ENCODE data around the gene NFE2L3.
"Not testable (repeated sequence)": the region's sequence is repeated elsewhere in the genome, so short reads cannot be mapped to it uniquely, and the experiment has no call there.

The NFE2L3 gene

GRCh38 chr7:26168458-26169023 lies 16.5 kb downstream of the NFE2L3 start:
- no peak for DNase-seq (ENCODE audit: low read depth)

GRCh38 chr7:26169271-26169670 lies 17.3 kb downstream of the NFE2L3 start:
- no peak for DNase-seq (ENCODE audit: low read depth)

- no peak for DNase-seq (ENCODE audit: low read depth)
Measured at GRCh38 chr7:26170663-26171062, 18.7 kb downstream of the NFE2L3 start.

GRCh38 chr7:26171601-26172000 lies 19.6 kb downstream of the NFE2L3 start:
- DNase-seq (ENCODE audit: low read depth) = no peak

- DNase-seq (ENCODE audit: low read depth) = no peak
Measured at GRCh38 chr7:26172048-26172447, 20.1 kb downstream of the NFE2L3 start.

GRCh38 chr7:26175903-26176302 lies 23.9 kb downstream of the NFE2L3 start:
- not testable (repeated sequence) for DNase-seq (ENCODE audit: low read depth)

GRCh38 chr7:26176696-26177095 lies 24.7 kb downstream of the NFE2L3 start:
- not testable (repeated sequence) for DNase-seq (ENCODE audit: low read depth)

- not testable (repeated sequence) for DNase-seq (ENCODE audit: low read depth)
Measured at GRCh38 chr7:26177269-26177668, 25.3 kb downstream of the NFE2L3 start.

- no peak for DNase-seq (ENCODE audit: low read depth)
Measured at GRCh38 chr7:26178272-26178960, 26.4 kb downstream of the NFE2L3 start.

- no peak for DNase-seq (ENCODE audit: low read depth)
Measured at GRCh38 chr7:26179422-26179821, 27.4 kb downstream of the NFE2L3 start.

- no peak for DNase-seq (ENCODE audit: low read depth)
Measured at GRCh38 chr7:26179826-26180497, 28.0 kb downstream of the NFE2L3 start.

GRCh38 chr7:26180792-26181198 lies 28.8 kb downstream of the NFE2L3 start:
- DNase-seq (ENCODE audit: low read depth) = no peak

GRCh38 chr7:26181474-26182227 lies 29.7 kb downstream of the NFE2L3 start:
- DNase-seq (ENCODE audit: low read depth) = no peak

GRCh38 chr7:26182283-26182682 lies 30.3 kb downstream of the NFE2L3 start:
- DNase-seq (ENCODE audit: low read depth) = no peak

- no peak for DNase-seq (ENCODE audit: low read depth)
Measured at GRCh38 chr7:26182706-26183105, 30.7 kb downstream of the NFE2L3 start.

- DNase-seq (ENCODE audit: low read depth) = no peak
Measured at GRCh38 chr7:26183545-26184280, 31.7 kb downstream of the NFE2L3 start.

GRCh38 chr7:26184281-26185101 lies 32.5 kb downstream of the NFE2L3 start:
- DNase-seq (ENCODE audit: low read depth) = not testable (repeated sequence)

- no peak for DNase-seq (ENCODE audit: low read depth)
Measured at GRCh38 chr7:26185131-26185843, 33.3 kb downstream of the NFE2L3 start.

GRCh38 chr7:26185844-26186180 lies 33.8 kb downstream of the NFE2L3 start:
- no peak for DNase-seq (ENCODE audit: low read depth)

All from activated gamma-delta T cell treated with anti-CD3 and anti-CD28 coated beads, Interleukin-2, amount 50 U/mL, for 16 hours (primary cell).